LHCN-M2 (cell line): Measurements from ENCODE around the gene CACNA2D4. TPM values are rescaled to one million over a fixed set of nuclear protein-coding genes. Genes with fewer than 3 reads are reported as not detected.
A peak's percentile ranks its signal among the peaks of the same experiment; 100 is the strongest.

Experiments used
- DNase-seq: peaks from one replicate; pipeline ENCODE4 v3.0.0-alpha.2; 2012; ENCODE audit warnings: low read depth
- total RNA-seq: library from RNA; depleted of rRNA; stranded (reverse); fragments of >200 nt; gene quantifications from 2 replicates; pipeline ENCODE4 v1.2.3, GENCODE V29; 2014

The CACNA2D4 gene
- total RNA-seq, 1 experiment from 2014 or later: not detected

DNA sequence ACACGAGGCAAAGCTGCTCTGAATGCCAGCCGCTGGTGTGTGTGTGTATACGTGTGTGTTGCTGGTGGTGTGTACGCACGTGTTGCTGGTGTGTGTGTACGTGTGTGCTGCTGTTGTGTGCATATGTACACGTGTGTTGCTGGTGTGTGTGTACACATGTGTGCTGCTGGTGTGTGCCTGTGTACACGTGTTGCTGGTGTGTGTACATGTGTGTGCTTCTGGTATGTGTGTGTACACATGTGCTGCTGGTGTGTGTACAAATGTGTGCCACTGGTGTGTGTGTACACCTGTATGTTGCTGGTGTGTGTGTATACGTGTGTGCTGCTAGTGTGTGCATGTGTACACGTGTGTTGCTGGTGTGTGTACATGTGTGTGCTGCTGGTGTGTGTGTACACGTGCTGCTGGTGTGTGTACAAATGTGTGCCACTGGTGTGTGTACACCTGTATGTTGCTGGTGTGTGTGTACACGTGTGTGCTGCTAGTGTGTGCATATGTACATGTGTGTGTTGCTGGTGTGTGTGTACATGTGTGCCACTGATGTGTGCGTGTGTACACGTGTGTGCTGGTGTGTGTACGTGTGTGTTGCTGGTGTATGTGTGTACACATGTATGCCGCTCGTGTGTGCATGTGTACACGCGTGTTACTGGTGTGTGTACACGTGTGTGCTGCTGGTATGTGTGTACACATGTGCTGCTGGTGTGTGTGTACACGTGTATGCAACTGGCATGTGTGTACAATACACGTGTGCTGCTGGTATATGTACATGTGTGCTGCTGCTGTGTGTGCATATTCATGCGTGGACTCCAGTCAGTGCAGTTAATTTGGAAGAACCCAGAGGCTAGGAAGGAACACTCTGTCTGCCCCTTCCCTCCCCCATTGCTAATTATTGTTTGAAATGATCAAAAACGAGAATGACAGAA lies 47.2 kb downstream of the CACNA2D4 start:
- DNase-seq: no peak

DNA sequence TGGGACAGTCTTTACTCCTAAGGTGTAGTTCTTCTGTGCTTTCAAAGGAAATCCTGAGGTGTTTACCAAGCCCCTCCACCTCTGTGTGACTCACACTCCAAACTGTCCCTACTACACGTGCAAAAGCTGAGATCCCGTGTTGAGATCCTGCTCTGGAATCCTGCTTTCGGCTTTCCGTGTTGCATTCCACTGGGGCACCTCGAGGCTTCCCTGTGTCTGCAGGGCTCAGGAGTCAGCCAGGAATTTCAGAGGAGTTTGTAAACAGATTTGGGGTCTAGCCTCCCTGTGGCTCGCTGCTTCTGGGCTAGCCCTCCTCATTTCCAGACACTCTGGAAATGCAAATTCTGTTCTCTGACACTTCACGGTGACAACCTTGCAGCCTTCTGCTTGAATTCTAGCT lies 48.4 kb downstream of the CACNA2D4 start:
- no peak for DNase-seq

DNA sequence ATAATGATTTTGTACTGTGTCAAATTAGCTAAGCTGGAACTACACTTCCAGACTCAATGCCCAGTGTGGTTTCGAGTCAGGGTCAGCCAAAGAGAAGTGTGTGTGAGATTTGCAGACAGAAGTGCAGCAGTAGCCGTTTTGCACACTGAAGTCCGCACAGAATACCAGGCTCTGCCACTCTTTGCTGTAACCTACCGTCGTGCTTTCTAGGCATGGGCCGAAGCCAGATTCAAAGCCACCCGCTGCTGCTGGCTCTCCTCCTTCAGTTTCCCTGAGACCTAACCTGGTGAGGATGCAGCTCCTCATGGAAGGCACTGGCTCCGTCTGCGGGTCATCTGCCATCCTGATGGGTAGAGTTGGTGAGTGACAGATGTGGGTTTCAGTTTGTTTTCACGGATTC lies 49.3 kb downstream of the CACNA2D4 start:
- no peak for DNase-seq

DNA sequence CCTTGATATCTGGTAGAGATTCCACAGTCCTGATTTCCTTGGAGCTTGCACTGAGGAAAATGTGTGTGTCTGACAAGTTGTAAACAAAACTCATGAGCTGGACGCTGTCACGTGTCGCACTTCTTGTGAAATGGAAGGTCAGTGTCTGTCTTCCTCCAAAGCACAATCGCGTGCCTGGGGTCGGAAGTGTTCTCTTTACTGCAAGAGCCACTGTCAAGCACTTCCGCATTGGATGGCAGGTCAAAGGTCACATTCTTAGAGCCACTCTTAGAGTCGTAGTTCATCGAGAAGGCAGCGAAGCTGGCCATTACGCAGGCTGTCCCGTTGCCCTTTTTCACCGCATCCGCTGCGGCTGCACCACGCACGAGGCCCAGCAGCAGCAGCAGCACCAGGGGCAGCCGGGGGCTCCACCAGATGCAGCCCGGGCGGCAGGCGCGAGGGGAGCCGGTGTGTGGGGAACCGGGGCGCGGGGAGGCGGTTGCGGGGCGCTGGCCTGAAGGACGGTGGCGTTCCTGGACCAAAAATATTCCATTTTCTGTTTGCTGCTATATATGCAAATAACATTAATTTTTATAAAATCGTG lies 53.1 kb downstream of the CACNA2D4 start:
- no peak for DNase-seq

DNA sequence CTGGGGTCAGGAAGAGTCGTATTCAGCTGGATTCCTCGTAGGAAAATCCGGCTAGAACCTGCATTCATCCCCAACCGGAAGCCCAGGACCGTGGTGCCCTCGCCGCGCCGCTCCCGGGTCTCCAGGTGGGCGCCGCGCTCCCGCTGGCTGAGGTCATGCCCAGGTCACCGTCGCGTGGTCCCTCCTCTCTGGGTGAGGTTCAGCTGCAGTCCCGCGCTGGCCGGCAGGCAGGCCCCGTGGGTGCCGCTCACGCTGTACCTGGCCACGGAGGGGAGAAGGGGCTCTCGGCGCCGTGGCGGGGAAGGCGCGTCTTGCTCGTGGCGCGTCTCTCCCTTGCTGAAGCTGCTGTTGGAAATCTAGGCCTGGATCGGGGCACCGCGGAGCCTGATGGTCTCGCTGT lies 53.6 kb downstream of the CACNA2D4 start:
- no peak for DNase-seq

DNA sequence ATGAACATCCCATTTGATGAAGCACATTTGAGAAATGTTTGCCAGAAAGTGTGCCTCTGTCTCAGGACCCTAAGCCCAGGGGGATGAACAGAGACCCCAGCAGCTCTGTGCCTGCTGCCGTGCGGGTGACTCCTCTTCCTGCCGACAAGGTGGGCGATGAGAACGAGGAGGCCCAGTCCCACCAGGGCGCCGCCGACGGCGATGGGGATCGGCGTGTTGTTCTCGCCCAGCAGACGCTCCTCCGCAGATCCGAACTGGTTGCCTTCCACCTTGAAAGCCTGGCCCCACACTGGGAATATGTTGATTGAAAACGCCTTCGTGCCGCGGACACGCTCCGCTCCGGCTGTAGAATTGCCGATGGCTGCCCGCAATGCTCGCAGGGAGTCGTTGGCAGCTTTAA lies 54.0 kb downstream of the CACNA2D4 start:
- no peak for DNase-seq

DNA sequence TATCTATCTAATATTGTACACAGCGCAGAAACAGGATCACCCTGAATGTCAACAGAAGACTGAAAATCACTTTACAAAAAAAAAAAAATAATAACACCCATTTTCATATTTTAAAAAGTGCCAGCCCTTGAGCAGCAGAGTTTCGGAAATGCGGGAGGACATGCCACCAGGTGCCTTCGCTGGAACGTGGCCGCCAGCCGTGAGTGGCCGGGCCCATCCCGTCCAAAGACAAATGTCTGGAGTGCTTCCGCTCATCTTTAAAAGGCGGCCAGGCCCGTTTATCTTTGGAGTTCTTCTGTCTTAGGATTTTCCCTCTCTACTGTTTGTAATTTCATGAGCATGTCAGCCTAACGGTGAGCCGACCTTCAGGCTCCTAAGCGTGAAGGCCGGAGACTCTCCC lies 54.6 kb downstream of the CACNA2D4 start:
- no peak for DNase-seq

DNA sequence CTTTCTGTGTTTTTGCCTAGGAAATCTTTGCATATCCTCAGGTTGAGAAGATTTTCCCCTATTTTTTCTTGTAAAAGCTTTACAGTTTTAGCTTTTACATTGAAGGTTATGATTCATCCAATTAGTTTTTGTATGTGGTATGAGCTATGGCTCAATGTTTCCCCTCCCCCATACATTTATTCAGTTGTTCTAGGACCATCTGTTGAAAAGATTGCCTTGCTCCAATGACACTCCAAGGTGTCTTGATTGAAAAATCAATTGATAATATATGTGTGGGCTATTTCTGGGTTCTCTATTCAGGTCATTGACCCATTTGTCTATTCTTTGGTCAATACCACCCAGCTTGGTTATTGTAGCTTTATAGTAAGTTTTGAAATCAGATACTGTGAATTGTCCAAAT lies 55.5 kb downstream of the CACNA2D4 start:
- no peak for DNase-seq

DNA sequence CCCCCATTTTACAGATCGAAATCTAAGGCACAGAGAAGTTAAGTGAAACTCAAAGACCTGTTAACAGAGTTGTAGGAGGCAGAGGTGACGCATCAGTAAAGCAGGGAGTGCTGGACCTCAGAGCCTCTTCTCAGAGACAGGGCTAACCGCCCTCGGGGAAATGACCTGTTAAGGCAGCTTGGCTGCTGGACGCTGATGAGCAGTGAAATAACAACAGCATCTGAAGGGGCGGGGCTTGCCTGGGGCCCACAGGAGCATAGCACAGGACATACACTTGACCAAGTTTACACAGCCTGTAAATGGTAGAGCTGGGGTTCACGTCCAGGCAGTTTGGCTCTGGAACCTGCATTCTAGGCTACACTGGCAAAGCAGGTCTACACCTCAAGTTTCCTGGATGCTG lies 58.8 kb downstream of the CACNA2D4 start:
- peak; percentile 18 for DNase-seq

DNA sequence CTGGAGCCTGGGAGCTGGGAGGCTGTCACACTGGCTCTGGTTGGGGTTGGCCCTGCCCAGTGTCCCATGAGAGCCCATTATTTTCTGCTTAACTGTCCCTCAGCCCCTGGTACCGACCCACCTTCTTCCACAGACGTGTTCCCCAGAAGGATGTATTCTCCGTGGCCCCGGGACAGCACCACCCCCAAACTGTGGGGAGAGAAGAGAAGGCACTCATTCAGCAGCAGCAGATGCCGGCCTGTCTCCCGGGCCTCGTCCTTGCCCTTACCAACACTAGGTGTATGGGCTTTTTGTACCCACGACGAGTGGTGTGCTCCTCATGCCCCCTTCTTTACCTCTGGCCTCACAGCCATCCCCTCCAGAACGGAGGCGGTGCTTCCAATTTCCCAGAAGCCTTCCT lies 60.0 kb downstream of the CACNA2D4 start:
- no peak for DNase-seq

DNA sequence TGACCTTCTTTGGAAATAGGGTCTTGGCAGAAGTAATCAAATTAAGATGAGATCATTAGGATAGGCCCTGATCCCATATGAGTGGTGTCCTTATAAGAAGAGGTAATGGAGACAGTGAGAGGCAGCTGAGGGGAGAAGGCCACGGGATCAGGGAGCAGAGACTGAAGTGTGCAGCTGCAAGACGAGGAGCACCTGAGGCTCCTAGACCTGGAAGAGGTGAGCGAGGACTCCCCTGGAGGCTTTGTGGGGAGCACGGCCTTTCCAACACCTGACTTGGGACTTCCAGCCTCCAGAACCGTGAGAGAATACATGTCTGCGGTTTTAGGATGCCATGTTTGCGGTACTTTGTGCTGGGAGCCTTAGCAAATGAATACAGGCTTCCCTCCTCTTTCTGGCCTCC lies 60.6 kb downstream of the CACNA2D4 start:
- no peak for DNase-seq

DNA sequence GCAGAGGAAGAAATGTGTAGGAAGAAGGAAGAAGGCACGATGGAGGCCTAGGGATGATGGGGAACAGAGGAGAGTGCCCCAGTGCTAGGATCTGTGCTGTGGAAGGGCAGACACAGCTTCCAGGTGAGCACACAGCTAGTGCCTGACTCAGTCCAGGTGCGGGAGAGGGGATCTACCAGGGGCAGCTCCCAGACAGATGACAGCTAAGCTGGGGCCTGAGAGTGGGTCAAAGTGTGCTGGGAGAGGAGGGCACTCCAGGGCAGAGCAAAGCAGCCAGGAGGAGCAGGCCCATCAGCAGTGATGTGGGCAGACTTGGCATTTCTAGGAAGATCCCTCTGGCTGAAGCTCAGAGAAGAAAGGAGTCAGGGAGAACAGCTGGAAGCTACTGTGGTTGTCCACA lies 61.4 kb downstream of the CACNA2D4 start:
- no peak for DNase-seq

DNA sequence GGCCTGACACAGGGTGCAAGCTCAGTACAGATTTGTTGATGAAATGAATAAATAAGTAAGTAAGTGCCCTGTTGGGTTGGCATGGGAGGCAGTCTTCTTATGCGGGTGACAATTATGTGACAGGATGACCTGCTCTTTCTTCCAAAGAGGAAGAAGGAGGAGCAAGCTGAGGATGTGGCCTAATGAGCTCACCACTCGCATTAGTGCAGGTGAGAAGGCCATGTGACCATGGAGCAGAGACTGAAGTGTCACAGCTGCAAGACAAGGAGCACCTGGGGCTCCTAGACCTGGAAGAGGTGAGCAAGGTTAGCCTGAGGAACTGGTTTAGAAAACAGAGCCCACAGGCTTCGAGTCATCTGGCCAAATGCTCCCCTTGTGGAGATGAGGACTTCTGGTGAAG lies 63.2 kb downstream of the CACNA2D4 start:
- DNase-seq: peak; percentile 14

DNA sequence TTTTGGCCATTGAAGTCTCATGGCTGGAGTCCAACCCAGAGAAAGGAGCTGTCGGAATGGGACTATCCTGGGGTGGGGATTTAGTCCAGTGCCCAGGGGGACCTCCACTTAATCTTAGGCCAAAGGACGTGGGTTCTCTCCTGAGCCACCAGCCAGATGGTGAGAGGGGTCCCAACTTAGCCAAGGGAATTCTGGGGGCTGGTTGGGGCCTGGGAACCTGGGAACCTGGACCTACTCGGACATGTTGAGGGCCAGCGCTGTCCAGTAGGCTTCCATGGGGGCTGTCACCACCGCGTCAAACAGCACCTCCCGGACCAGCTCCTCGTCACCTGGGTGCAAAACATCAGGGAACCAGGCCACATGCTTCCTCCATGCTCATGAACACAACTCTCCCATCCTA lies 64.7 kb downstream of the CACNA2D4 start:
- DNase-seq: no peak

DNA sequence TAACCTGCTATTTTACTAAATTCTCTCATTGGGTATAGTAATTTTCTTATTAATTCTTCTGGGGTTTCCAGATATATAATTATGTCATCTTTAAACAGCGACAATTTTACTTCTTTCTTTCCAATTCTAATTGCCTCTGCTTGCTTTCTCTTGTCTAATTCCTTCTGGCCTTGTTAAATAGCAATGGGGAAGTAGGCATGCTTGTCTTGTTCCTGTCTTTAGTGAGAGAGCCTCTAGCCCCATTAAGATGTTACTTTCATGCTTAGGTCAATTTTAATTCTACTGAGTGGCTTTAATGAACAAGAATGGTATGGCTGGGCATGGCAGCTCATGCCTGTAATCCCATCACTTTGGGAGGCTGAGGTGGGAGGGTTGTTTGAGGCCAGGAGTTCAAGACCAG lies 66.4 kb downstream of the CACNA2D4 start:
- no peak for DNase-seq

DNA sequence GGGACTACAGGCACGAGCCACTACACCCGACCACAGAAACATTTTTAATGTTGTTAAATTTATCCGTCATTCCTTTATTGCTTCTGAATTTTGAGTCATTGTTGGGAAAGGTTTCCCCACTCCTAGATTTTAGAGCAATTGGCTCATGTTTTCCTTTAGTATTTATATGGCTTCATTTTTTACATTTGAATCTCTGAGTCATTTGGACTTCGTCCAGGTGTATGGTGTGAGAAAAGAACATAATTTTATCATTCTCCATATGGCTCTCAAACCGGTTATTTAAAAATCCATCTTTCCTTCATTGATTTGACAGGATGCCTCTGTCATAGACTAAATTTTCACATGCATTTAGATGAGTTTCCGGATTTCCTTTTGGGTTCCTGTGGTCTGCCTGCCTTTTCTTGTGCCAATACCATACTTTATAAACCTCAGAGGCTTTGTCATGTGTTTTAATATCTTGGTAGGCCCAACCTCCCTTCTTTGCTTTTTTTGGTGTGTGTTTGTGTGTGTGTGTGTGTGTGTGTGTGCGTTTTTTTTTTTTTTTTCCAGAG lies 67.2 kb downstream of the CACNA2D4 start:
- peak; percentile 51 for DNase-seq

DNA sequence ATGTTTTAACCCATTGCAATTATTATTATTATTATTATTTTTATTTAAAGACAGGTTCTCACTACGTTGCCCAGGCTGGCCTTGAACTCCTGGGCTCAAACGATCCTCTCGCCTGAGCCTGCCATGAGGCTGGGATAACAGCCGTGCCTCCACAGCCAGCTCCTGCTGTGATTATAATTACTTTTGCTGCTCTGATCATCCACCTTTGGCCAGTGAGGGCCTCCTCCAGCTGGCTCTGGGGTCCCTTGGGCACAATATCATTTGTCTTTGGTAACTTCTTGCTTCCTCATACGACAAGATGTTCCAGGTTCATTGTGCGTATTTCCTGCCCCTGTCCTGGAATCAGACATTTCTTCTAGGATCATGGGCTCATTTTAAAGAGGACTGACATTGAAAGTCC lies 69.7 kb downstream of the CACNA2D4 start:
- no peak for DNase-seq

DNA sequence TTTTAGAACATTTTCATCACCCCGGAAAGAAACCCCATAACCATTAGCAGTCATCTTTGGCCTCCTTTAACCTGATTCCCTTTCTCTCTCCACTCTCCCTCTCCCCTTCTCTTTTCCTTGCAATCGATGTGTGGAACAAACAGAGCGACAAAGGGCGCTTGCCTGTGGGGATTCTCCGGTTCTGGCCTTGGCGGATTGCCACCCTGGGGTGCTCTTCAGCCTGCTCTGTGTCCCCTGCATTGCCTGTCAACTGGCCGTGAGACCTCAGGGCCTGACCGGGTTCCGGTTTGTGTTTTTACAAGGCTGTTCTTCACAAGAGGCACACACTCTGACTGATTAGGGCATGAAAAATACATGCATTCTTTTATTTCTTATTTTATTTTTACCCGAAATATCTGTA lies 70.3 kb downstream of the CACNA2D4 start:
- no peak for DNase-seq

DNA sequence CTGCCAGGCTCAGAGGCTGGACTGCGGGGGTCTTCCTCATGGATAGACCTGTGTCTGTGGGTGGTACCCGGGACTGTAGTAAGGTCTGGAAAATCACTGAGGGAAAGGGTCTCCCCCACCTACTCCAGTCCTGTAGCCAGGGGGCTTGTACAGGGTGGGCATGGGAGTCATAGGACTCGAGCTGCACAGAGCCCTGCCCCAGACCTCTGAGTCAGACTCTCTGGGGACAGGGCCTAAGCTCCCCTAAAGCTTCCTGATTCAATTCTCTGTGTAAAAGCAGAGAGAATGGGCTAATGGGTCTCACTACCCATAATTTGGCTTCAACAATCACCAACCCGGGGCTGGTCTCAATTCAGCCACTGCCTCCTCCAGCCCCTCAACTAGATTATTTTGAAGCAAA lies 71.0 kb downstream of the CACNA2D4 start:
- no peak for DNase-seq

DNA sequence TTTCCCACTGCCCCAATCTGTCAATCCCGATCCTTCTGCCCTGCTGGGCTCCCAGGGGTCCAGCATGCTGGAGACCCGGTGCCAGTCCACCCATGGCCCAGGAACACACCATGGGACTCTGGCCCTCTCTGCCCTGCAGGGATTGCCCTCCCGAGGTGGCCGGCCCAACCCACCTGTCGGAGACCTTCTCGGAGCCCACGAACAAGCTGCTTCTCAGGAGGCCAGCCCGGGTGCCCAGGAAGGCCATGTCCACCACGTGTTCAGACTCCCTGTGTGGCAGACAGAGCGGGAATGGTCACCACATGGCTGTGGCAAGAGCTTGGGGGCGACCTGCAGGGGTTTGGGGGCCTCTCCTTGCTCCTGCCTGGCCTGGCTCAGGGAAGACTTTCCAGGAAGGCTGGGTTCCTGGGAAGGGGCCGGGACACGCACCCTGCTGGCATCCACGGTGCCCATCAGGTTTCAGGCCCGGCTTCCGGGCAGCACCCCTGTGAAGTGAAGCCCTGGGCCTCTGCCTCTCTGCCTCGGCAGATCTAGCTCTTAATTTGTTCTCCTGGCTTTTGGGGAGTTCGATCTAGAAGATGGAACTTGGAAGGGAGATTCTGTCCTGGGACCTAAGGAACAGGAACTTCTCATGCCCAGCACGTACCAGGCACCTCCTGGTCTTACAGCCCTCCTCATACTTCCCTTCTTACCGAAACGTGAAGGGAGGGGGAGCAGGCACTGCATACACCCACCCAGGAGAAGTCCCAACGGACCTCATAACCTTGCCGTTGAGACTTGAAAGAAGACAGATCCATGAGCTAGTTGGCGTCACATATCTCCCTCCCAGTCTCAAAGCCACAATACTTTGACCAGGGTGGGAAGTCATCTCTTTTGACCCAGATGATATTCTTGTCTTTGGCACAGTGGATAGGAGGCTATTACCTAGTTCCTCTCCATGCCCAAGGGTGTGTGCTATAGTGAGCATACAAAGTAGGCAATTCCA lies 71.7 kb downstream of the CACNA2D4 start:
- no peak for DNase-seq

DNA sequence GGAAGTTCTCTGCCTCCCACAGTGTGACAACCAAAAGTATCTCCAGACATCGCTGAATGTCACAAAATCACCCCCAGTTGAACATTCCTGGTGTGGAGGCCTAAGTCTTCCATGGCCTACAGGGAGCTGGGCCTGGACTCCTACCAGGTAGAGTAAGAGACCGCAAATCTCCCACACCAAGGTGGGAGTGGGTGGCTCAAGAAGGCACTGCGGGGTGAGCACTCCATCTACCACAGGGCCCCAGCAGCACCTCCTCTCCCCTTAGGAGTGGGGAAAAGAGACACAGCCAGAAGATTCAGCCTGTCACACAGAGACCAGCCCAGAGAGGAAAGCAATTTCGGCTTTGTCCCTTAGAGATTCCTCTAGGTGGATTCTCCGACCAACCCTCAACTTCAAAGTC lies 72.6 kb downstream of the CACNA2D4 start:
- no peak for DNase-seq

DNA sequence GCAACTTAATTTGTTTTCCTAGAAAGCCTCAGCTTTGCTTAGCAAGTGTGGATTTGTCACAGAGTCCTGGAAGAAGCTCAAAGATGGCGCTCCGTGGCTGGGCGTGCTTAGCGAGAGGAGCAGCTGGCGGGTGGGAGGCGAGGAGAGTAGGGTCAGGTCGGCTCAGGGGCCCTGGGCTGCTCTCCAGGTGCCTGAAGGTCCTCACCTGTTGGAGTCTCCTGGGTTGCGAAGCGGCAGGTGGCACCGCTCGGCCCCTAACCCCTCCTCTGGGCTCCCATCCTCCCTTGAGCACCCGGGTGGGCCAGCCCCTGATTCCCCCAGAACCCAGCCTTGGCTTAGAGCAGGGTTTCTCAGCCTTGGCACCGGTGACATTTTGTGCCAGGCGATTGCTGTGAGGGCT lies 73.0 kb downstream of the CACNA2D4 start:
- no peak for DNase-seq
